ENCODE data around the gene ALK. TPM values are rescaled to one million over a fixed set of nuclear protein-coding genes. Genes with fewer than 3 reads are reported as not detected.

Gene ALK
- total and polyA plus RNA-seq, 7 donors: 0.31 to 2.9 (median 1.2) TPM; not detected in 1

DNA sequence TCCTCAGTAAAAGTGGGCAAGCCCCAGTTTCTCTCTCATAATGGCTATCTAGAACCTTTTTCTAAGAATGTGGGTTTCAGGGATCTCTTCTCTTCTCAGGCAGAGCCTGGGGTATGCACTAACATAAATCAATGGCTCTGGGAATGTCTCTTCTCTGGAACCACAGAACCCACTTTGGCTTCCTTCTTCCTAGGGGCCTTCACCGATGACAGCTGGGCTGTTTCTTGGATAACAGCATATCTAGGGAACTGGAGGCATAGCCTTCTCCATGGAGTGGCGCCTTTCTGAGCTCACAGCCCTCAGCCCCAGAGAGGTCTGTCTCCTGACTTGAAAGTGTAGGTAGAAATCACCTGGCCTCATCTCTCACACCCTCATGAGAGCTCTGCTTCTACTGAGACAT is 558.3 kb downstream of the ALK start:
- Histone ChIP-seq H3K36me3 (no peaks in the 10 kb centered on the region), H3K4me1 (no peaks in the 10 kb centered on the region), H3K4me3 (no peak overlapping the region), H3K27ac (no peak overlapping the region), H3K27me3 (no peaks in the 10 kb centered on the region), H3K9me3 (no peaks in the 10 kb centered on the region)
- WGBS, 2 donors: 70 to 91% methylated on average over 2 of the region's 2 CpGs
- intact Hi-C loops (cut with DNase I): no loop called here
- DNase-seq: no peak
- TF ChIP-seq POLR2AphosphoS5 (IDR thresholded peaks at IDR 0.05) (no peak), POLR2A (IDR thresholded peaks at IDR 0.05) (no peak)

DNA sequence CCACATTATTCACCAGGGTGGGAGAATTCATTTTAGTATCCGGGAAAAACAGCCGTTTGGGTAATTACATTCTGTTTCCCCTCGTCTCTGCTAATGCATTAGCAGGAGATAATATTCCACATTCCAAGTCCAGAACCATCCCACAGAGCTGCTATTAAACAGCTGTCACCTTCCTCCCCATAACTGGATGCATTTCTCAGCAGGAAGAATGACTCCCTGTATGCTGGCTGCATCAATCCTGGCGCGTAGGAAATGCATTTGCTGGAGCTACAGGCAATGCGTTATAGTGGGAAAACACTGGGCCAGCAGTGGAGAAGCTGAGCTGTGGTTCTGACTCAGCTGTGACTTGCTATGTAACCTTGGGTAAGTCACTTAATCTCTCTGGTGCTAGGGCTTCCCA is 560.2 kb downstream of the ALK start:
- 75 to 79% methylated on average over 6 of the region's 6 CpGs for WGBS, 2 donors
- no peak for TF ChIP-seq CTCF (IDR thresholded peaks at IDR 0.05)
- no peak for TF ChIP-seq EP300 (IDR thresholded peaks at IDR 0.05)
- no peak for TF ChIP-seq POLR2A (IDR thresholded peaks at IDR 0.05)
- no peak for TF ChIP-seq POLR2AphosphoS5 (IDR thresholded peaks at IDR 0.05)
- Histone ChIP-seq H3K4me3 (no peak overlapping the region), H3K9me3 (no peaks in the 10 kb centered on the region), H3K36me3 (no peaks in the 10 kb centered on the region), H3K4me1 (no peaks in the 10 kb centered on the region), H3K27ac (no peak overlapping the region), H3K27me3 (no peaks in the 10 kb centered on the region)
- DNase-seq: no peak
- intact Hi-C loops (cut with DNase I): no loop called here

- Histone ChIP-seq H3K9me3 (no peaks in the 10 kb centered on the region), H3K4me3 (no peak overlapping the region), H3K4me1 (no peaks in the 10 kb centered on the region), H3K27ac (no peak overlapping the region), H3K36me3 (no peaks in the 10 kb centered on the region), H3K27me3 (no peaks in the 10 kb centered on the region)
- intact Hi-C loops (cut with DNase I): no loop called here
- no peak for DNase-seq
- WGBS, 2 donors: 35 to 57% methylated on average over 3 of the region's 3 CpGs
- TF ChIP-seq EP300 (IDR thresholded peaks at IDR 0.05) (no peak), POLR2A (IDR thresholded peaks at IDR 0.05) (no peak), POLR2AphosphoS5 (IDR thresholded peaks at IDR 0.05) (no peak), CTCF (IDR thresholded peaks at IDR 0.05) (no peak)
These were observed 561.2 kb downstream of the ALK start for GRCh38 chr2:29360016-29360784.

GRCh38 chr2:29353403-29353991 is 567.9 kb downstream of the ALK start:
- H3K9me3 ChIP-seq: no peaks in the 10 kb centered on the region
- no peaks in the 10 kb centered on the region for H3K27me3 ChIP-seq
- no peak for DNase-seq
- no peak for TF ChIP-seq POLR2A (IDR thresholded peaks at IDR 0.05)
- TF ChIP-seq CTCF (IDR thresholded peaks at IDR 0.05): no peak
- no peak for TF ChIP-seq POLR2AphosphoS5 (IDR thresholded peaks at IDR 0.05)
- TF ChIP-seq EP300 (IDR thresholded peaks at IDR 0.05): no peak
- no peaks in the 10 kb centered on the region for H3K4me1 ChIP-seq
- no peaks in the 10 kb centered on the region for H3K36me3 ChIP-seq
- no peak overlapping the region for H3K27ac ChIP-seq
- intact Hi-C loops (cut with DNase I): no loop called here
- WGBS, 2 donors: 34 to 67% methylated on average over 1 of the region's 1 CpG
- H3K4me3 ChIP-seq: no peak overlapping the region

DNA sequence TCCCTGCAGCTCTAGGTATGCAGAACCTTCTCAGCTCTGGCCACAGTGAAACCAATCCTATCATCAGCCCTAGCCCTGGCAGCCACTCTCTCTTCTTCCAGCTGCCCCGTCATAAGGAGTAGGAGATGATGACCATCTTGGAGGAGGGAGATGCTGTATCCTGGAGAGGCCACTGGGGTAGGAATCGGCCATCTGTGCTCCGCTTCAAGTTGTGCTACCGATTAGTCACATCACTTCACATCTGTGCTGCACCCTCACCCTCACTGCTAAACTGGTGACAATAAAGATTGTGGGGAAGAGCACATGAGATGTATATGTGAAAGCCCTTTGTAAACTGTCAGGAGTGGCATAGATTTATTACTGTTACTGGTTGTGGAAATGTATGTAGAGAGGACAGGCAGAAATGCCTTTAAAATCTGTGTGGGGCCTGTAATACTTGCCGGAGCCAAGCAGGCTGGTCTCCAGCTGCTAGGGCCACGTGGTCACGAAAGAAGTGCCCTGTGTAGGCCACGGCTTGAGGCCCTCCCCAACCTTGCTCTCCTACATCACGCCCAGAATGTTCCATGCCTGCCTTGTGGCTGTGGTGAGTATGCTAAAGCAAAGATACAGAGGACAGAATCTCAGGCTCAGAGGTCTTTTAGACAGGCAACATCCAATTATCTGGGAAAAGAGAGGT is 569.3 kb downstream of the ALK start:
- no peaks in the 10 kb centered on the region for H3K27me3 ChIP-seq
- DNase-seq: no peak
- no peaks in the 10 kb centered on the region for H3K4me1 ChIP-seq
- WGBS, 2 donors: 75 to 80% methylated on average over 9 of the region's 9 CpGs
- TF ChIP-seq POLR2A (IDR thresholded peaks at IDR 0.05): no peak
- TF ChIP-seq EP300 (IDR thresholded peaks at IDR 0.05): no peak
- no peak for TF ChIP-seq CTCF (IDR thresholded peaks at IDR 0.05)
- TF ChIP-seq POLR2AphosphoS5 (IDR thresholded peaks at IDR 0.05): no peak
- no peaks in the 10 kb centered on the region for H3K36me3 ChIP-seq
- intact Hi-C loops (cut with DNase I): no loop called here
- H3K4me3 ChIP-seq: no peak overlapping the region
- no peaks in the 10 kb centered on the region for H3K9me3 ChIP-seq
- H3K27ac ChIP-seq: no peak overlapping the region

All from sigmoid colon (tissue), 7 donors.